ENCODE results near the gene RAB11FIP5.
A peak's percentile ranks its signal among the peaks of the same experiment; 100 is the strongest.

- TF ChIP-seq CTCF (IDR thresholded peaks at IDR 0.05 in 2 of 3, conservative IDR thresholded peaks at IDR 0.05 in 1 of 3; ENCODE audit: borderline replicate concordance in 1 of 3, insufficient read depth in 1 of 3, low read depth in 2 of 3, low read length in 2 of 3) (no peak), MAX (IDR thresholded peaks at IDR 0.05) (peak; percentile 28; the same call in 1 of the 2 replicates), EZH2 (IDR thresholded peaks at IDR 0.05) (no peak), POLR2A (IDR thresholded peaks at IDR 0.05; ENCODE audit: borderline replicate concordance, extremely low read depth, insufficient read depth, insufficient read length) (no peak), ZBTB33 (IDR thresholded peaks at IDR 0.05; ENCODE audit: extremely low read depth, insufficient replicate concordance, low read length) (no peak), JUND (IDR thresholded peaks at IDR 0.05) (peak; percentile 87), POLR2AphosphoS5 (IDR thresholded peaks at IDR 0.05; ENCODE audit: low read depth, low read length) (peak; percentile 22; the same call in 1 of the 2 replicates), TCF7L2 (IDR thresholded peaks at IDR 0.05; ENCODE audit: borderline replicate concordance, extremely low read depth, insufficient read depth, insufficient read length) (no peak), ZNF274 (IDR thresholded peaks at IDR 0.05; ENCODE audit: low read depth, low read length) (no peak), YY1 (IDR thresholded peaks at IDR 0.05; ENCODE audit: extremely low read depth, insufficient replicate concordance, low read depth, low read length) (peak; percentile 40), REST (IDR thresholded peaks at IDR 0.05; ENCODE audit: low read depth) (no peak), RAD21 (IDR thresholded peaks at IDR 0.05; ENCODE audit: low read depth) (0 out of 2 replicates have a peak, but pooled peaks have one; percentile 3)
Observed at GRCh38 chr2:73063909-73064875, 48.6 kb downstream of the RAB11FIP5 start.

Data from HCT116 (cell line).